H9 (cell line): ENCODE measurements around the gene LARGE1. TPM values are rescaled to one million over a fixed set of nuclear protein-coding genes. Genes with fewer than 3 reads are reported as not detected.

ENCODE experiments used
- DNase-seq: peaks from one replicate; pipeline ENCODE4 v3.0.0-alpha.2; 2017
- H2AFZ ChIP-seq: one replicate; pipeline ENCODE4 v1.6.1; 2013; ENCODE audit warnings: mild to moderate bottlenecking, low read length, control low read depth, moderate library complexity
- H2AK5ac ChIP-seq: 2 replicates; pipeline ENCODE4 v1.6.1; 2013; ENCODE audit warnings: low read length, control low read depth, mixed read lengths; ENCODE audit not compliant: insufficient read length
- H2BK120ac ChIP-seq: one replicate; pipeline ENCODE4 v1.6.1; 2013; ENCODE audit warnings: low read depth, mild to moderate bottlenecking, low read length, control low read depth, inconsistent platforms; ENCODE audit not compliant: poor library complexity, severe bottlenecking
- H2BK12ac ChIP-seq: 2 replicates; pipeline ENCODE4 v1.6.1; 2013; ENCODE audit warnings: low read length, control low read depth, mixed read lengths, low read depth; ENCODE audit not compliant: insufficient read length
- H2BK15ac ChIP-seq: 2 replicates; pipeline ENCODE4 v1.6.1; 2013; ENCODE audit warnings: low read depth, low read length, control low read depth
- H2BK20ac ChIP-seq: one replicate; pipeline ENCODE4 v1.6.1; 2013; ENCODE audit warnings: low read depth, mild to moderate bottlenecking, low read length, control low read depth, inconsistent platforms; ENCODE audit not compliant: poor library complexity, severe bottlenecking
- H2BK5ac ChIP-seq: 2 replicates; pipeline ENCODE4 v1.6.1; 2013; ENCODE audit warnings: low read length, control low read depth, mixed read lengths; ENCODE audit not compliant: insufficient read length
- H3K14ac ChIP-seq: 2 replicates; pipeline ENCODE4 v1.6.1; 2013; ENCODE audit warnings: low read length, control low read depth; ENCODE audit not compliant: insufficient read depth
- H3K18ac ChIP-seq: 2 replicates; pipeline ENCODE4 v1.6.1; 2013; ENCODE audit warnings: low read depth, mild to moderate bottlenecking, mixed read lengths, low read length, control low read depth; ENCODE audit not compliant: insufficient read length
- H3K23ac ChIP-seq: 2 replicates; pipeline ENCODE4 v1.6.1; 2013; ENCODE audit warnings: low read length, control low read depth, mixed read lengths, low read depth; ENCODE audit not compliant: insufficient read length
- H3K23me2 ChIP-seq: 2 replicates; pipeline ENCODE4 v1.6.1; 2013; ENCODE audit warnings: low read depth, mild to moderate bottlenecking, mixed read lengths, low read length, control low read depth; ENCODE audit not compliant: insufficient read length, poor library complexity, severe bottlenecking
- H3K27ac ChIP-seq: 2 replicates; pipeline ENCODE4 v1.5.1; 2013; ENCODE audit warnings: low read length, control low read depth, mixed read lengths, low read depth; ENCODE audit not compliant: insufficient read length
- H3K27me3 ChIP-seq: 2 replicates; pipeline ENCODE4 v1.6.1; 2013; ENCODE audit warnings: low read length, control low read depth, inconsistent platforms; ENCODE audit not compliant: insufficient read depth
- H3K4ac ChIP-seq: 2 replicates; pipeline ENCODE4 v1.6.1; 2013; ENCODE audit warnings: low read depth, mild to moderate bottlenecking, control low read depth, inconsistent platforms, low read length, moderate library complexity
- H3K4me1 ChIP-seq: 2 replicates; pipeline ENCODE4 v1.6.1; 2013; ENCODE audit warnings: low read length, control low read depth, inconsistent platforms; ENCODE audit not compliant: insufficient read depth
- H3K4me2 ChIP-seq: 2 replicates; pipeline ENCODE4 v1.6.1; 2013; ENCODE audit warnings: low read length, control low read depth, mixed read lengths; ENCODE audit not compliant: insufficient read length, insufficient read depth
- H3K56ac ChIP-seq: 2 replicates; pipeline ENCODE4 v1.6.1; 2013; ENCODE audit warnings: low read depth, mild to moderate bottlenecking, mixed read lengths, low read length, control low read depth; ENCODE audit not compliant: insufficient read length
- H3K79me1 ChIP-seq: 2 replicates; pipeline ENCODE4 v1.6.1; 2013; ENCODE audit warnings: low read depth, mild to moderate bottlenecking, moderate library complexity, low read length, control low read depth, inconsistent platforms; ENCODE audit not compliant: insufficient read depth, poor library complexity, severe bottlenecking
- H3K79me2 ChIP-seq: 2 replicates; pipeline ENCODE4 v1.6.1; 2013; ENCODE audit warnings: low read length, control low read depth, inconsistent platforms; ENCODE audit not compliant: insufficient read depth
- H3K9ac ChIP-seq: 2 replicates; pipeline ENCODE4 v1.6.1; 2013; ENCODE audit warnings: low read length, control low read depth, mixed read lengths; ENCODE audit not compliant: insufficient read length; ENCODE audit errors: extremely low read depth
- H3K9me3 ChIP-seq: one replicate; pipeline ENCODE4 v1.6.1; 2013; ENCODE audit warnings: low read depth, low read length, inconsistent platforms; ENCODE audit not compliant: control insufficient read depth
- H3T11ph ChIP-seq: one replicate; pipeline ENCODE4 v1.6.1; 2013; ENCODE audit warnings: mild to moderate bottlenecking, low read length, control low read depth, inconsistent platforms
- H4K20me1 ChIP-seq: one replicate; pipeline ENCODE4 v1.6.1; 2013; ENCODE audit not compliant: control insufficient read depth, insufficient read length, insufficient read depth
- H4K5ac ChIP-seq: 2 replicates; pipeline ENCODE4 v1.6.1; 2013; ENCODE audit warnings: low read depth, mild to moderate bottlenecking, mixed read lengths, low read length, control low read depth; ENCODE audit not compliant: insufficient read length
- H4K8ac ChIP-seq: replicated peaks from 2 replicates; pipeline ENCODE4 v1.6.1; 2013; ENCODE audit warnings: low read length, control low read depth, mixed read lengths, low read depth; ENCODE audit not compliant: insufficient read length
- H4K91ac ChIP-seq: 2 replicates; pipeline ENCODE4 v1.6.1; 2013; ENCODE audit warnings: low read depth, mild to moderate bottlenecking, moderate library complexity, mixed read lengths, low read length, control low read depth; ENCODE audit not compliant: insufficient read length
- H3K27ac Mint-ChIP-seq, 3 experiments: 2 replicates in 2 of 3; 3 replicates in 1 of 3; pipeline ENCODE4 v1.8.0; 2020 to 2021; ENCODE audit warnings: mixed read lengths in 3 of 3, mild to moderate bottlenecking in 1 of 3, moderate library complexity in 1 of 3
- H3K27me3 Mint-ChIP-seq: 2 replicates; pipeline ENCODE4 v1.8.0; 2021; ENCODE audit warnings: low read depth, mild to moderate bottlenecking, moderate library complexity, mixed read lengths
- H3K36me3 Mint-ChIP-seq, 3 experiments: 2 replicates in 2 of 3; 3 replicates in 1 of 3; pipeline ENCODE4 v1.8.0; 2020 to 2021; ENCODE audit warnings: low read depth in 3 of 3, mixed read lengths in 3 of 3; ENCODE audit not compliant: insufficient read depth in 1 of 3
- H3K4me1 Mint-ChIP-seq, 2 experiments: 2 replicates each; pipeline ENCODE4 v1.8.0; 2020; ENCODE audit warnings: mixed read lengths in 2 of 2
- H3K4me3 Mint-ChIP-seq, 2 experiments: 2 replicates in 1 of 2; 3 replicates in 1 of 2; pipeline ENCODE4 v1.8.0; 2020 to 2021; ENCODE audit warnings: mild to moderate bottlenecking in 2 of 2, mixed read lengths in 2 of 2, moderate library complexity in 1 of 2
- H3K9me3 Mint-ChIP-seq, 2 experiments: 2 replicates in 1 of 2; 3 replicates in 1 of 2; pipeline ENCODE4 v1.8.0; 2020; ENCODE audit warnings: mild to moderate bottlenecking in 2 of 2, mixed read lengths in 2 of 2, moderate library complexity in 1 of 2
- CTCF ChIP-seq: fragments of 200-600 bp; sonication (generic); conservative IDR thresholded peaks from 3 replicates; pipeline ENCODE4 v1.8.0; 2021; ENCODE audit warnings: antibody characterized with exemption, mild to moderate bottlenecking
- WGBS: extraction: QIAGEN DNeasy Blood & Tissue Kit; methylation state at CpG from one replicate; pipeline ENCODE4 v1.1.7; 2013; ENCODE audit warnings: missing lambda C conversion rate, low lambda C conversion rate, mixed read lengths; ENCODE audit not compliant: insufficient read length; ENCODE audit errors: extremely low coverage; 5-methylcytosine and 5-hydroxymethylcytosine counted together
- total RNA-seq: library from RNA; stranded (reverse); gene quantifications from 2 replicates; pipeline ENCODE4 v1.2.1, GENCODE V29; 2021

Gene LARGE1
- total RNA-seq, 1 experiment from 2014 or later: 43.5 TPM

DNA sequence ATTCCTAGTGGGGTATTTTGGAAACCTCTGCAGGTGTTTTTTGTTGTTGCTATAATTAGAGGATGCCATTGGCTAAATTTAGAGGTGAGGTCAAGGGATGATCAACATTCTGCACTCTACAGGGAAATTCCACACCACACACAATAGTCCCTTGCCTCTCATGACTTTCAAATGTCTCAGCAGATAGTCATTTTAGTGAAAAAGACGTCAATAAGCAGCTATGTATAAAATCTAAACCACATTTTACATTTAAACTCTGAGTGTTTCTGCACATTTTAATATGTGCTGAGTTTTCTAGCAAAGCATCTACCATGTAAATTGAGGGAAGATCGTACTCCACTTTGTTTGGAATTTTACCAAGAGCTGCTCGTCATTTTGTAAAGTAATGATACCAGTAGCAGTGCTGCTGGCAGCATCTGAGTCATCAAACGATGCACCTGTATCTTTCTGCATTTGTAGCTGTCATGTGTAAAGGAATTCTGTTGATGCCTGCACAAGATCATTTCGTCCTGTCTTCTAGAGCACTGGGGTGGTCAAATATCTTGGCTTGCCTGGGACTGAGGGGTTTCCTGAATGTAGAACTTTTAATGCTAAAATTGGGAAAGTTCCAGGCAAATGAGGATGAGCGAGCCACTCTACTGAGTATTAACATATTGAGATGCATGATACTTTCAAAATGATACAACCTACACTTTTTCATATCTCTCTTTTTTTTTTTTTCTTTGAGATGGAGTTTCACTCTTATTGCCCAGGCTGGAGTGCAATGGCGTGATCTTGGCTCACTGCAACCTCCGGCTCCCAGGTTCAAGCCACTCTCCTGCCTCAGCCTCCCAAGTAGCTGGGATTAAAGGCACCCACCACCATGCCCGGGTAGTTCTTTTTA is 447.6 kb downstream of the LARGE1 start:
- no peaks in the 10 kb centered on the region for H3K9me3 Mint-ChIP-seq
- Histone ChIP-seq H3K4me1 (peaks cover 5% of the 10 kb centered on the region; the same call in 1 of the 2 replicates), H3K23me2 (no peaks in the 10 kb centered on the region), H2BK20ac (no peak overlapping the region), H2BK12ac (no peak overlapping the region), H3K27me3 (no peaks in the 10 kb centered on the region), H3K9me3 (no peaks in the 10 kb centered on the region), H2BK5ac (no peak overlapping the region), H3K23ac (no peak overlapping the region), H3K79me1 (no peaks in the 10 kb centered on the region), H3K4ac (no peak overlapping the region), H3K4me2 (no peak overlapping the region), H4K91ac (no peak overlapping the region), H2AFZ (no peak overlapping the region), H4K20me1 (no peaks in the 10 kb centered on the region), H4K5ac (no peak overlapping the region), H3T11ph (no peak overlapping the region), H3K56ac (no peak overlapping the region), H2BK15ac (no peak overlapping the region), H4K8ac (no peak overlapping the region), H3K14ac (no peak overlapping the region), H3K9ac (no peak overlapping the region), H3K79me2 (no peaks in the 10 kb centered on the region), H2BK120ac (no peak overlapping the region), H2AK5ac (no peak overlapping the region), H3K27ac (no peak overlapping the region), H3K18ac (no peak overlapping the region)
- no peak for TF ChIP-seq CTCF
- H3K36me3 Mint-ChIP-seq: no peaks in the 10 kb centered on the region
- no peaks in the 10 kb centered on the region for H3K27me3 Mint-ChIP-seq
- DNase-seq: no peak
- WGBS: no CpG with 5 or more reads among the region's 9 CpGs
- peak overlapping the region in 1 of 3 experiments; percentile 4; a peak in 1 of 7 replicates for H3K27ac Mint-ChIP-seq
- peaks cover 25 to 36% of the 10 kb centered on the region in 2 experiments for H3K4me1 Mint-ChIP-seq
- no peak overlapping the region for H3K4me3 Mint-ChIP-seq
